Measurements from ENCODE around the gene ARL6IP5. TPM values are rescaled to one million over a fixed set of nuclear protein-coding genes. Genes with fewer than 3 reads are reported as not detected.

The ARL6IP5 gene
- total RNA-seq, 1 donor, result 177 TPM

DNA sequence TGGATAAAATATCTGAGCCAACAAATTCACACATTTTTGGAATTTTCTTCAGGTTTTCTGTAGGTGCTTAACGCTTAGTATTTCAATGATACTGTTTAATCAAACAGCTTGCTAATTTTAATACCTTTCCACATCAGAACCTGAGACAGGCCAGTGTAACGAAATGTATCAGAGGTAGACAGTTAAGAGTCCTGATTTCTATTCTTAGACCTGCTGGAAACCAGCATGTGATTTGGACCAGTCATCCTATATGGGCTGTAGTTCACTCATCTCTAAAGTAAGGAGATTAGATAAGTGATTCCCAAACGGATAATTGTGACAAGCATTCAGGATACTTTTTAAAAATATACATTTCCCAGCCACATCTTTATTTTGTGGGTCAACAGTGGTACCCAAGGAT lies 18.4 kb downstream of the ARL6IP5 start:
- H3K4me3 ChIP-seq (ENCODE audit: low read depth, low read length), result no peak overlapping the region
- TF ChIP-seq, protein P1, sequence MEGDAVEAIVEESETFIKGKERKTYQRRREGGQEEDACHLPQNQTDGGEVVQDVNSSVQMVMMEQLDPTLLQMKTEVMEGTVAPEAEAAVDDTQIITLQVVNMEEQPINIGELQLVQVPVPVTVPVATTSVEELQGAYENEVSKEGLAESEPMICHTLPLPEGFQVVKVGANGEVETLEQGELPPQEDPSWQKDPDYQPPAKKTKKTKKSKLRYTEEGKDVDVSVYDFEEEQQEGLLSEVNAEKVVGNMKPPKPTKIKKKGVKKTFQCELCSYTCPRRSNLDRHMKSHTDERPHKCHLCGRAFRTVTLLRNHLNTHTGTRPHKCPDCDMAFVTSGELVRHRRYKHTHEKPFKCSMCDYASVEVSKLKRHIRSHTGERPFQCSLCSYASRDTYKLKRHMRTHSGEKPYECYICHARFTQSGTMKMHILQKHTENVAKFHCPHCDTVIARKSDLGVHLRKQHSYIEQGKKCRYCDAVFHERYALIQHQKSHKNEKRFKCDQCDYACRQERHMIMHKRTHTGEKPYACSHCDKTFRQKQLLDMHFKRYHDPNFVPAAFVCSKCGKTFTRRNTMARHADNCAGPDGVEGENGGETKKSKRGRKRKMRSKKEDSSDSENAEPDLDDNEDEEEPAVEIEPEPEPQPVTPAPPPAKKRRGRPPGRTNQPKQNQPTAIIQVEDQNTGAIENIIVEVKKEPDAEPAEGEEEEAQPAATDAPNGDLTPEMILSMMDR (IDR thresholded peaks at IDR 0.05; ENCODE audit: insufficient read depth, low read length), result no peak
- DNase-seq (ENCODE audit: low read depth), result no peak

DNA sequence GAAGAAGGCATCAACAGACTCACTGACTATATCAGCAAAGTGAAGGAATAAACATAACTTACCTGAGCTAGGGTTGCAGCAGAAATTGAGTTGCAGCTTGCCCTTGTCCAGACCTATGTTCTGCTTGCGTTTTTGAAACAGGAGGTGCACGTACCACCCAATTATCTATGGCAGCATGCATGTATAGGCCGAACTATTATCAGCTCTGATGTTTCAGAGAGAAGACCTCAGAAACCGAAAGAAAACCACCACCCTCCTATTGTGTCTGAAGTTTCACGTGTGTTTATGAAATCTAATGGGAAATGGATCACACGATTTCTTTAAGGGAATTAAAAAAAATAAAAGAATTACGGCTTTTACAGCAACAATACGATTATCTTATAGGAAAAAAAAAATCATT lies 19.8 kb downstream of the ARL6IP5 start:
- H3K4me3 ChIP-seq (ENCODE audit: low read depth, low read length), result no peak overlapping the region
- DNase-seq (ENCODE audit: low read depth), result no peak
- TF ChIP-seq, protein P1 (IDR thresholded peaks at IDR 0.05; ENCODE audit: insufficient read depth, low read length), result no peak

DNA sequence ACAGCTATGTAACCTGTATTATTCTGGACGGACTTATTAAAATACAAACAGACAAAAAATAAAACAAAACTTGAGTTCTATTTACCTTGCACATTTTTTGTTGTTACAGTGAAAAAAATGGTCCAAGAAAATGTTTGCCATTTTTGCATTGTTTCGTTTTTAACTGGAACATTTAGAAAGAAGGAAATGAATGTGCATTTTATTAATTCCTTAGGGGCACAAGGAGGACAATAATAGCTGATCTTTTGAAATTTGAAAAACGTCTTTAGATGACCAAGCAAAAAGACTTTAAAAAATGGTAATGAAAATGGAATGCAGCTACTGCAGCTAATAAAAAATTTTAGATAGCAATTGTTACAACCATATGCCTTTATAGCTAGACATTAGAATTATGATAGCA lies 20.6 kb downstream of the ARL6IP5 start:
- TF ChIP-seq, protein P1 (IDR thresholded peaks at IDR 0.05; ENCODE audit: insufficient read depth, low read length), result no peak
- H3K4me3 ChIP-seq (ENCODE audit: low read depth, low read length), result no peak overlapping the region
- DNase-seq (ENCODE audit: low read depth), result peak; percentile 45

DNA sequence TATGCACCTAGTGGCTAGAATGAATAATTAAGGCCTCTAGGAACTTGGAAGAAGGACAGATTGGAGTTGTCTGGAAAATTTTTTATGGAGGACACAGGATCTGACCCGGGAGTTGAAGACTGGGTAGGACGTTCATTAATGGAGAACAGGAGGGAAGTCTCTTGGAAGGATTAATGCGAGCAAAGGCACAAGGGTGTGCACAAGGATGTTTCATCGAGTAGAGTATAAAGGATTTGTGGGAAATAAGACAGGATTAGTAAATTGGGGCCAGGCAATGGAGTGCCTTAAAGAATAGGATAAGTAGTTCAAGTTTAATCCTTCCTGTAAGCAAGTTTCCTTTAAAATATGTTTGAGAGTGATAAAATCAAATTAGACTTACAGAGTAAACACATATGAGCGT lies 23.1 kb downstream of the ARL6IP5 start:
- no peak overlapping the region for H3K4me3 ChIP-seq (ENCODE audit: low read depth, low read length)
- TF ChIP-seq, protein P1 (IDR thresholded peaks at IDR 0.05; ENCODE audit: insufficient read depth, low read length), result no peak

DNA sequence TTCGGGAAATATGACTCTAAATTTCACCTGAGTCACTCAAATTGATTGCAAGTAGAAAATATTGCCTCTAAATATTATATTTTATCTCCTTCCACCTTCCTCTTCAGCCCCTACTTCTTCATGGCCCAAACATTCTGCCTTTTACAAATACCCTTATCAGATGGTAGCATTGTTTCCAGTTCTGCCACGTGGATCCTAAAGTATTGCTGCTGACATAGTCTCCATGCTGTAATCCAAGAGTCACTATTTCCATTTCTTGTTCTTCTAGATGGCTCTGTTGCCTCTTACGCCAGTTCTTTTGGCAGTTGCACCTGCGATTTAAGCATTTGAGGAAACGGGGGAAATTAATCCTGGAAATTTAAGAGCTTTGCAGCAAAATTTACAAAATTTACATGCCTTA lies 24.1 kb downstream of the ARL6IP5 start:
- peak; percentile 53 for DNase-seq (ENCODE audit: low read depth)
- no peak overlapping the region for H3K4me3 ChIP-seq (ENCODE audit: low read depth, low read length)
- TF ChIP-seq, protein P1 (IDR thresholded peaks at IDR 0.05; ENCODE audit: insufficient read depth, low read length), result no peak

More for the DNA sequence above, 23.1 kb downstream of the ARL6IP5 start:
- DNase-seq (ENCODE audit: low read depth), result no peak

DNA sequence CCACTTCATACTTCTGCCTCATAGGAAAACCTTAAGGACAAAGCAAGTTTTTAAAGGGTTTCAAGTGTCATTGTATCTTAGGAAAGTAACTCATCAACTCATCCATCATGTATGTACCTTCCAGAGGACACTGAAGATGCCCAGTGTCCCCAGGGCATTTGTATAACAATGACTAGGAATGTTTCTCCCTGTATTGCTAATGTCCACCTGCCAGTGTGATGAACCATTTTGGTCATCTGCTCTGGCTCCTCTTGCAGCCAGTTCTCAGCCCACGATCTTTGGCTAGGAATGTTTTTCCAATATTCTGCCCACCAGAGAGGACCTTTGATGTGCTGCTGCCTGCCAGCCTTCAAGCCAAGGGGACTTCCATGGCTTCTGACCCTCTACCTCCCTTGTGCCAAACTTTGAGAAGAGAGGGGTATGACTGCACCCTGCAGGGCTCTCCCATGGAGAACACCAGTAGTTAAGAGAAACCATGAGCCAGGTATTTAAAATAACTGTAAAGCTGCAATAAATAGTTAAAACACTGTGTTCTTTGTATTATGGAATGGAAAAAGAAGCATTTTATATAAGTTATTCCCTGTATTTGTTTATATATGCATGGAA lies 26.3 kb downstream of the ARL6IP5 start:
- TF ChIP-seq, protein P1 (IDR thresholded peaks at IDR 0.05; ENCODE audit: insufficient read depth, low read length), result no peak
- H3K4me3 ChIP-seq (ENCODE audit: low read depth, low read length), result no peak overlapping the region
- no peak for DNase-seq (ENCODE audit: low read depth)

DNA sequence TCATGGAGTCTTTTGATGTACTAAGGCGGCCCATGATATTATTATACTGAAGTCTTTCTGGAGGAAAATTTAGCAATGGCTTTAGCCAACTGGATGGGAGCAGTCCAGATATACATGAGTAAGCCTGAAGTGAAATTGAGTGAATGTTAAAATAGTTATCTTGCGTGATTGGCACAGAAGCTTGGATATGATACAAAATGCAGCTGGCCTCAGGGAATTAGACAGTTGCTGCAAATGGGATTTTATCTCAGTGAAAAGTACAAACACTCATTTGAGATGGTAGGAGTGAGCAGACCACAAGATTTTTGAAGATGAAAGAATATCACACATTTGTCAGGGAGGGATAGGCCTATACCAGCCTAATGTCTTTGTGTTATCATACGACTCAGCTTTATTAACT lies 28.8 kb downstream of the ARL6IP5 start:
- TF ChIP-seq, protein P1 (IDR thresholded peaks at IDR 0.05; ENCODE audit: insufficient read depth, low read length), result no peak
- H3K4me3 ChIP-seq (ENCODE audit: low read depth, low read length), result no peak overlapping the region
- DNase-seq (ENCODE audit: low read depth), result peak; percentile 63

All from fibroblast of the aortic adventitia (primary cell).